ENCODE data around the gene MEIS2.
A peak's percentile ranks its signal among the peaks of the same experiment; 100 is the strongest.

MEIS2 gene

GRCh38 chr15:37015035-37015434 is 85.3 kb downstream of the MEIS2 start:
- no peak for TF ChIP-seq CTCF (IDR thresholded peaks at IDR 0.05; ENCODE audit: poor library complexity, severe bottlenecking)
- H3K36me3 ChIP-seq (ENCODE audit: low read depth): no peaks in the 10 kb centered on the region
- H3K9me3 ChIP-seq (ENCODE audit: severe bottlenecking): no peaks in the 10 kb centered on the region
- no peaks in the 10 kb centered on the region for H3K27me3 ChIP-seq (ENCODE audit: insufficient read depth, poor library complexity, severe bottlenecking)
- H3K27ac ChIP-seq (ENCODE audit: poor library complexity, severe bottlenecking): no peak overlapping the region
- no peaks in the 10 kb centered on the region for H3K4me1 ChIP-seq (ENCODE audit: insufficient read depth, poor library complexity, severe bottlenecking)
- no peak overlapping the region for H3K4me3 ChIP-seq (ENCODE audit: severe bottlenecking)
- peak; percentile 85 for ATAC-seq (ENCODE audit: low read depth)
- DNase-seq (ENCODE audit: low spot score): no peak

DNA sequence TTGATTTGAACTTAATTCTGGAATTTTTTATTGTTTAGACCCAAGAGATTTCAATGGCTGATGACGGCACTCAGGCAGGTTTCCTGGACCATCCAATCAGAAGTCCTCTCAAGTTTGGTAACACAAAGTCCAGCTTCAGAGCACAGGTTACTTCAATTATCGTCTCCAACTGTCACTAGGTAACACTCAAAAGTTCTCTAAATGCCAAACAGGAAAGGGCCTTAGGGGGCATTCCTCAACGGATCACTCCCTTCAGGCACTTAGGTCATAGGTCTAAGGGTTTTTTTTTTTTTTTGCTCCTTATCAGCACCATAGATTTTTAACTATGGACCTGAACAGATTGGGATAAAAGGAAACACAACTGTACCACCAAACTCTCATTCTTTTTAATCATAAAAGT is 85.8 kb downstream of the MEIS2 start:
- Histone ChIP-seq H3K4me1 (ENCODE audit: insufficient read depth, poor library complexity, severe bottlenecking) (no peaks in the 10 kb centered on the region), H3K36me3 (ENCODE audit: low read depth) (no peaks in the 10 kb centered on the region)

GRCh38 chr15:37014137-37014536 is 86.2 kb downstream of the MEIS2 start:
- no peaks in the 10 kb centered on the region for H3K27me3 ChIP-seq (ENCODE audit: insufficient read depth, poor library complexity, severe bottlenecking)
- TF ChIP-seq CTCF (IDR thresholded peaks at IDR 0.05; ENCODE audit: poor library complexity, severe bottlenecking): no peak
- H3K27ac ChIP-seq (ENCODE audit: poor library complexity, severe bottlenecking): no peak overlapping the region
- no peaks in the 10 kb centered on the region for H3K4me1 ChIP-seq (ENCODE audit: insufficient read depth, poor library complexity, severe bottlenecking)
- no peak for DNase-seq (ENCODE audit: low spot score)
- H3K9me3 ChIP-seq (ENCODE audit: severe bottlenecking): no peaks in the 10 kb centered on the region
- ATAC-seq (ENCODE audit: low read depth): no peak
- no peak overlapping the region for H3K4me3 ChIP-seq (ENCODE audit: severe bottlenecking)
- no peaks in the 10 kb centered on the region for H3K36me3 ChIP-seq (ENCODE audit: low read depth)

More for the DNA sequence above, 85.8 kb downstream of the MEIS2 start:
- no peak for TF ChIP-seq CTCF (IDR thresholded peaks at IDR 0.05; ENCODE audit: poor library complexity, severe bottlenecking)
- Histone ChIP-seq H3K27me3 (ENCODE audit: insufficient read depth, poor library complexity, severe bottlenecking) (no peaks in the 10 kb centered on the region), H3K9me3 (ENCODE audit: severe bottlenecking) (no peaks in the 10 kb centered on the region), H3K4me3 (ENCODE audit: severe bottlenecking) (no peak overlapping the region), H3K27ac (ENCODE audit: poor library complexity, severe bottlenecking) (no peak overlapping the region)
- ATAC-seq (ENCODE audit: low read depth) (no peak), DNase-seq (ENCODE audit: low spot score) (no peak)

- TF ChIP-seq CTCF (IDR thresholded peaks at IDR 0.05; ENCODE audit: poor library complexity, severe bottlenecking): no peak
- H3K27ac ChIP-seq (ENCODE audit: poor library complexity, severe bottlenecking): no peak overlapping the region
- ATAC-seq (ENCODE audit: low read depth): no peak
- no peak overlapping the region for H3K4me3 ChIP-seq (ENCODE audit: severe bottlenecking)
- no peaks in the 10 kb centered on the region for H3K27me3 ChIP-seq (ENCODE audit: insufficient read depth, poor library complexity, severe bottlenecking)
- H3K9me3 ChIP-seq (ENCODE audit: severe bottlenecking): no peaks in the 10 kb centered on the region
- DNase-seq (ENCODE audit: low spot score): no peak
- H3K4me1 ChIP-seq (ENCODE audit: insufficient read depth, poor library complexity, severe bottlenecking): no peaks in the 10 kb centered on the region
- H3K36me3 ChIP-seq (ENCODE audit: low read depth): no peaks in the 10 kb centered on the region
These were observed 89.8 kb downstream of the MEIS2 start for GRCh38 chr15:37010595-37010994.

DNA sequence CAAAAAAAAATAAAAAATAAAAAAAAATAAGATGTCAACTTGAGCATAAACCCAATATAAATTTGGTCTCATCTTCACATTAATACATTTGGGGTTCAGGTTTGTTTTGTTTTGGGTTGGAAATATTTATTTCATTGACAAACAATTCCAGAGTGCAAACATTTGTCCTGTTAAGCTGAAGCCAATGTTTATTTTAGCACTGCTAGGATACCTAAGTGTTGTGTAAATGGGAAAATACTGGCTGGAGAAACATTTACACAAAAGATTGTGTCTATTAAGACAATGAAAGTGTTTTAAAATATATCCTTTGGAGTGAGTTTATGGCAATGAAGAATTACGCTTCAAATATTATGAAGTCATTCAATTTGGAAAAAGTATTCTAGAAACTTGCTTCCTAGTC is 91.1 kb downstream of the MEIS2 start:
- no peak overlapping the region for H3K27ac ChIP-seq (ENCODE audit: poor library complexity, severe bottlenecking)
- no peak for DNase-seq (ENCODE audit: low spot score)
- no peaks in the 10 kb centered on the region for H3K27me3 ChIP-seq (ENCODE audit: insufficient read depth, poor library complexity, severe bottlenecking)
- H3K9me3 ChIP-seq (ENCODE audit: severe bottlenecking): no peaks in the 10 kb centered on the region
- H3K36me3 ChIP-seq (ENCODE audit: low read depth): no peaks in the 10 kb centered on the region
- no peak overlapping the region for H3K4me3 ChIP-seq (ENCODE audit: severe bottlenecking)
- H3K4me1 ChIP-seq (ENCODE audit: insufficient read depth, poor library complexity, severe bottlenecking): no peaks in the 10 kb centered on the region
- TF ChIP-seq CTCF (IDR thresholded peaks at IDR 0.05; ENCODE audit: poor library complexity, severe bottlenecking): no peak
- no peak for ATAC-seq (ENCODE audit: low read depth)

All from RWPE2 (cell line).